Spinal cord (tissue), 10 donors: Measurements from ENCODE around the gene RIMBP2. TPM values are rescaled to one million over a fixed set of nuclear protein-coding genes. Genes with fewer than 3 reads are reported as not detected.

Experiments
- DNase-seq, 6 donors: peaks; one replicate each; pipeline versions ENCODE4 v3.0.0 to v3.0.0-alpha.2; 2013 to 2015; ENCODE audit warnings: low spot score in 6 of 6, low read depth in 4 of 6
- H3K27ac ChIP-seq: one replicate; pipeline ENCODE4 v1.5.1; 2013; ENCODE audit warnings: low read depth, low read length, control low read depth
- H3K27me3 ChIP-seq: one replicate; pipeline ENCODE4 v1.6.1; 2013; ENCODE audit warnings: low read length; ENCODE audit not compliant: control insufficient read depth, insufficient read depth
- H3K36me3 ChIP-seq: one replicate; pipeline ENCODE4 v1.6.1; 2013; ENCODE audit warnings: low read length; ENCODE audit not compliant: control insufficient read depth, insufficient read depth
- H3K4me1 ChIP-seq: one replicate; pipeline ENCODE4 v1.6.1; 2013; ENCODE audit warnings: low read length; ENCODE audit not compliant: control insufficient read depth, insufficient read depth
- H3K4me3 ChIP-seq: one replicate; pipeline ENCODE4 v1.5.1; 2013; ENCODE audit warnings: low read depth, low read length, control low read depth
- H3K9me3 ChIP-seq: one replicate; pipeline ENCODE4 v1.6.1; 2013; ENCODE audit warnings: low read length; ENCODE audit not compliant: control insufficient read depth, insufficient read depth
- WGBS: methylation state at CpG from one replicate; pipeline ENCODE4 v1.1.5; 2013; ENCODE audit warnings: missing lambda C conversion rate; ENCODE audit not compliant: insufficient coverage; 5-methylcytosine and 5-hydroxymethylcytosine counted together
- polyA plus RNA-seq, 2 donors: library from polyadenylated mRNA; unstranded; fragments of 120-200 nt; gene quantifications; one replicate each; pipeline ENCODE4 v1.2.1, GENCODE V29; 2013; ENCODE audit not compliant: insufficient read length in 2 of 2
- total RNA-seq, 2 donors: library from RNA; depleted of rRNA in 1 of 2; stranded (reverse); fragments of 120-200 nt in 1 of 2; fragments of >200 nt in 1 of 2; gene quantifications; one replicate each; pipeline versions ENCODE4 v1.2.3 to v1.2.4, GENCODE V29; 2013 to 2014
- donor health status: healthy.

Gene RIMBP2
- total and polyA plus RNA-seq, 4 donors, result 11.4 to 37.3 (median 27.5) TPM

DNA sequence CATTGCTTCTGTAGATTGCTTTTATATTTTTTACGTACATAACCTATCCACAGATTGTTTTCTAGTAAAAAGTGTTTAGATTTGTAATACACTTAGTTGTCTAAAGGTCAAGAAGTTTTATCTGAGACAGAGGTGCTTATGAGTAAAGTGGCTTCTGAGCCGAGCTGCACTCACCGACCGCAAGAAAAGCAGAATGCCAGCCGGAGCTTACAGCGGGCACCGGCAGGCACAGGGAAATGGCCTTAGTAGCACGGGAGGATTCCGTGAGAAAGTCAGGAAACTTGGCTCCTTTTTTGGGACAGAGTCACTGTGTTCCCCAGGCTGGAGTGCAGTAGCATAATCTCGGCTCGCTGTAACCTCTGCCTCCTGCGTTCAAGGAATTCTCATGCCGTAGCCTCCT lies 348.6 kb downstream of the RIMBP2 start:
- Histone ChIP-seq H3K27me3 (no peaks in the 10 kb centered on the region), H3K4me1 (no peaks in the 10 kb centered on the region), H3K27ac (no peak overlapping the region), H3K4me3 (no peak overlapping the region), H3K36me3 (no peaks in the 10 kb centered on the region), H3K9me3 (no peaks in the 10 kb centered on the region)
- 91% methylated on average over 12 of the region's 13 CpGs for WGBS
- no peak for DNase-seq

DNA sequence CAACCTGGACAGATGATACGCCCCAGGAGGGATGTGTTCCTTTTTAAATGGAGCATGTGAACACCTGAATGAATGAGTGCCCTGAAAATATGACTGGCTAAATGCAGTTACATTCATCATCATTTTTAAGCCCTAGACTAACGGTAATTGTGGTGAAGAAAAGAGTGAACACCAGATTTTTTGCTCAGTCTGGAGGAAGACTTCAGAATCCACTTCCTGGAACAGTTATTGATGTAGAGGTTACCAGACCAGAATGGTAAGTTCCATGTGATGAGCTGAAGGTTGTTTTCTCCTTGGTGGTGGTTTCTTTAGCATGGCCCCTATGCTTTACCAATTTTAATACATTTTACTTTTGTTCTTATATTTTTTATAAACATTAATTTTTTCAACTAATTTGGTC lies 349.1 kb downstream of the RIMBP2 start:
- no peaks in the 10 kb centered on the region for H3K9me3 ChIP-seq
- no peaks in the 10 kb centered on the region for H3K36me3 ChIP-seq
- no peak for DNase-seq
- WGBS, result no CpG with 5 or more reads among the region's 2 CpGs
- H3K27me3 ChIP-seq, result no peaks in the 10 kb centered on the region
- H3K27ac ChIP-seq, result no peak overlapping the region
- H3K4me3 ChIP-seq, result no peak overlapping the region
- H3K4me1 ChIP-seq, result no peaks in the 10 kb centered on the region

DNA sequence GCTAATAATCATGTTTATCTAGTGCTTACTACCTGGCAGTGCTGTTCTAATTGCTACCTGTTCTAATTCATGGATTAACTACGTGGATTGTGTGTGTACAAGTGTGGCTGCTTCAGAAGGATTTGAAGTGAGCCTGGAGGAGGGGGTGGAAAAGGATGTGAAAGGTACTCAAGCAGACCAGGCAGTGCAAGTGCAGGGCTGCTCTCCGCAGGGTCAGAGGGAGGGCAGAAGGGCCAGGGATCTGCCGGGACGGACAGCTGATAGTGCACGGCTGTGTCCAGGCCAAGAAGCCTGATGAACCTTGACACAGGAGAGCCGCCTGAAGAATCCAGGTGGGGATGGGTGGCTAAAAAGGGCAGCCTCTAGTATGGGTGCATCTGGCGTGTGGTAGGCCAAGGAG lies 349.9 kb downstream of the RIMBP2 start:
- Histone ChIP-seq H3K4me3 (no peak overlapping the region), H3K27me3 (no peaks in the 10 kb centered on the region), H3K27ac (no peak overlapping the region), H3K36me3 (no peaks in the 10 kb centered on the region), H3K4me1 (no peaks in the 10 kb centered on the region), H3K9me3 (no peaks in the 10 kb centered on the region)
- no peak for DNase-seq
- WGBS, result 84% methylated on average over 7 of the region's 7 CpGs

DNA sequence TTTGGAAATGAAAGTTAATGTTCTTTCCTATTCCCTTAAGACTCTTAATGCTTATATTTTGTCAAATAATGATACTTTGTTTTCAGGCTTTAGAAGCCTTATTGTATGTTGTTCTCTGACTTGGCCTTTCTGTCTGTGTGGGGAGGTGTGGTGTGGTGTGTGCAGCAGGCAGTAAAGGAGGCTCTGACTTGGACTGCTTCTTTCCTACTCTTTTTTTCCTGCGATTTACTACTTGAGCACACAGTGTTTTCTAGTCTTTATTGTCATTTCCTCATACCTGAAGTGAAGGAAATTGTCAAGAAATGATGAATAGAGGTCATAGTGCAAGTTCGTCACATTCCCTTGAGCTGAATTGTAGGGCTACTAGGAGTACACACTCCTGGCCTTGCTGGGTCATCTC lies 351.5 kb downstream of the RIMBP2 start:
- Histone ChIP-seq H3K27ac (no peak overlapping the region), H3K9me3 (no peaks in the 10 kb centered on the region), H3K36me3 (no peaks in the 10 kb centered on the region), H3K27me3 (no peaks in the 10 kb centered on the region), H3K4me3 (no peak overlapping the region), H3K4me1 (no peaks in the 10 kb centered on the region)
- no peak for DNase-seq
- WGBS, result 100% methylated on average over 1 of the region's 2 CpGs

DNA sequence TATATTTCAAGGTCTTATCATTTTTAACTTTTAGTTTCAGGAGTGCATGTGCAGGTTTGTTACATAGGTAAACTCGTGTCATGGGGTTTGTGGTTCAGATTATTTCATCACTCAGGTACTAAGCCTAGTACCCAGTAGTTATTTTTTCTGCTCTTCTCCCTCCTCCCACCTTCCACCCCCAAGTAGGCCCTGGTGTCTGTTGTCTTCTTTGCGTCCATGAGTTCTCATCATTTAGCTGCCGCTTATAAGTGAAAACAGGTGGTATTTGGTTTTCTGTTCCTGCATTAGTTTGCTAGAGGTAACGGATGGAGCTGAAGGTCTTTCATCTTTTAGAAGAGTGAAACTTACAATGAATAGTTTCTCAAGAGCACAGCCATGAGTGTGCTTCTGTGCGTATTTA lies 354.0 kb downstream of the RIMBP2 start:
- H3K27ac ChIP-seq, result no peak overlapping the region
- no peaks in the 10 kb centered on the region for H3K4me1 ChIP-seq
- peaks cover 2% of the 10 kb centered on the region for H3K27me3 ChIP-seq
- WGBS, result 75% methylated on average over 2 of the region's 5 CpGs
- H3K4me3 ChIP-seq, result no peak overlapping the region
- no peaks in the 10 kb centered on the region for H3K36me3 ChIP-seq
- no peaks in the 10 kb centered on the region for H3K9me3 ChIP-seq
- no peak for DNase-seq

DNA sequence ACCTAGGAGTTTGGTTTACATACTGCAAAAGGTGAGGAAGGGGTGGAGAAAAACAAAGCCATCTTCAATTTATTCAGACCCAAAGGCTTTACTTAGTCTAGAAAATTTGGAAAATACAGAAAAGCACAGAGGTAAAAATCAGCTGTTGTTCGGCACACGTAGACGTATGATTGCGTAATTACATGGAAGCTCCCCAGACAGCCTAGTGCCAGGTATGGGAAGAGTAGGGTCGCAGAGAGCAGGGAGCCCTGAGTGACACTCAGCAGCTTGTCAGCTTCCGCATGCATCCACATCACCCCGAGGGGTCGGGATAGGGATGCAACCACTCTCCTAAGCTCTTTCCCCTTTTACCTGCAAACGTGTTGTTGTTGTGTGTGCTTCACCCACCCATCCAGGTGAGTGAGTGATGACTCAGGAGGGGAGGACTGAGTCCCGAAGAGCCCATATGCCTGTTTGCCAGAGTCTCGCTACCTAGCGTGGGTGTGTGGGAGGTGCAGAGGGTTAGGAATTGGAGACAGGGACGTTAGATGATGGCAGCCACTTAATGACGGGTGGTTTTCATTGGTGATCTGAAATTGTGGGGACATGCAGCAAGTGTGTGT lies 358.3 kb downstream of the RIMBP2 start:
- Histone ChIP-seq H3K27me3 (peaks cover 4% of the 10 kb centered on the region), H3K9me3 (no peaks in the 10 kb centered on the region), H3K27ac (no peak overlapping the region), H3K4me3 (no peak overlapping the region), H3K36me3 (no peaks in the 10 kb centered on the region), H3K4me1 (no peaks in the 10 kb centered on the region)
- DNase-seq, result no peak
- WGBS, result 81% methylated on average over 10 of the region's 14 CpGs

DNA sequence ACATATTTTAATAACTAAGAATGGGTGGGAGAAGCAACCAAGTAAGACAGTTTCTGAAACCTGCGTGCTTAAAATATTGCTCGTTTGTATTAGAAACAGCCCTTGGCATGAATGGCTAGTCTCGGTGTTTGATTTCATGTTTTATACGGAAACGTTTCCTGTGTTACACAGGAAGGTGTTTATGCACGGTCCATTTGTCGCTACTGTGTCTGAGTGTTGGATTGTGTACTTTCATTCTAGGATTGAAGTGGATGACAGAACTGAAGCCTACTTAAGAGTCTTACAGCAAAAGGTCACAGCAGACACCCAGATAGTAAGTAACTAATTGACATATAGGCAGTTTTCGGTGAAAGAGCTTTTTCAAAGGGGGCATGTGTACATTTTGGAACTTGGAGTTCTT lies 358.9 kb downstream of the RIMBP2 start:
- Histone ChIP-seq H3K36me3 (no peaks in the 10 kb centered on the region), H3K9me3 (no peaks in the 10 kb centered on the region), H3K4me1 (no peaks in the 10 kb centered on the region), H3K27me3 (peaks cover 4% of the 10 kb centered on the region), H3K27ac (no peak overlapping the region), H3K4me3 (no peak overlapping the region)
- no peak for DNase-seq
- 39% methylated on average over 5 of the region's 8 CpGs for WGBS

DNA sequence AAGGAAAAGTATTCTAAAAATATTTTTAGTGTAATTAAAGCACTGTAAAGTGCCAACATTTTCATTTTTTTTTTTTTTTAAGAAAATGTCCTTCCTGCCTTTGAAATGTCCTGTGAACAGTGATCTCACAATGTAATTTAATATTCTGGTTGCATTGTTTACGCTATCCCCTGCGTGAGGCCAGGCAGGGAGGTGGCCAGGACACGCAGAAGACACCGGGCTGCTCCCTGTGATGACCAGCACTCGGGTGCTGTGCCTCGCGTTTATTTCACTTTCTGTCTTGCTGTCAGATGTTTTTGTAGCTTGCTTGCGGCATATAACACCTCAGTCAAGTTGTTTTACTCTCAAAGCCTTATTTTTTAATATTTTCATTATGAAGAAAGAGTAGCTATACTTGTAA lies 359.9 kb downstream of the RIMBP2 start:
- Histone ChIP-seq H3K27me3 (peaks cover 4% of the 10 kb centered on the region), H3K4me3 (no peak overlapping the region), H3K27ac (no peak overlapping the region), H3K36me3 (no peaks in the 10 kb centered on the region), H3K4me1 (no peaks in the 10 kb centered on the region), H3K9me3 (no peaks in the 10 kb centered on the region)
- 62% methylated on average over 5 of the region's 8 CpGs for WGBS
- no peak for DNase-seq

DNA sequence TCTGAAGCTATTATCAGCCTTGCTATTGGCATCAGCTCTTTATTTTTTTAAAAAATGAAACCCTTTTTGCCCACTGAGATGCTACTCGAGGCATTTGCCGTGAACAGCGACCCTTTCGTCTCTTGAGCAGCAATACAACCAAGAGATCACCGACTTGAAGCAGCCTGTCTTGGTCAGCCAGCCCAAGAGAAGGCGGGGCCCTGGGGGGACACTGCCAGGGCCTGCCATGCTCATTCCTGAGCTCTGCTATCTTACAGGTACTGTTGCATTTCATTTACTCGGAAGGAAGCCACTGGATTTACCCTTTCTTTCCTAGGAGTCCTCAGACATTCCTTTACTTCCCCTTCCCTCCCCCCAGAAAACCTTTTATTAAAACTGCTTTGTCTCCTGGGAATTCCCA lies 361.7 kb downstream of the RIMBP2 start:
- Histone ChIP-seq H3K9me3 (no peaks in the 10 kb centered on the region), H3K27me3 (peaks cover 4% of the 10 kb centered on the region), H3K4me1 (no peaks in the 10 kb centered on the region), H3K36me3 (no peaks in the 10 kb centered on the region), H3K27ac (no peak overlapping the region), H3K4me3 (no peak overlapping the region)
- 72% methylated on average over 7 of the region's 7 CpGs for WGBS
- DNase-seq, result no peak

DNA sequence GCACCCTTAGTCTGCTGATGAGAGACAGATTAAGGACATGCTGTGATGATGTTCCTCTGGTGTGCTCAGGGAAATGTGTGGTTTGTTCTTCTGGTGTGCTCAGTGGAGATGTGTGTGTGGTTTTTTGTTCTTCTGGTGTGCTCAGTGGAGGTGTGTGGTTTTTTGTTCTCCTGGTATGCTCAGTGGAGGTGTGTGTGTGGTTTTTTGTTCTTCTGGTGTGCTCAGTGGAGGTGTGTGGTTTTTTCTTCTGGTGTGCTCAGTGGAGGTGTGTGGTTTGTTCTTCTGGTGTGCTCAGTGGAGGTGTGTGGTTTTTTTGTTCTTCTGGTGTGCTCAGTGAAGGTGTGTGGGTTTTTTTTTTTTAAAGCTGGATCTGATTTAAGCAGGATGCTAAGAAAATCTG lies 363.0 kb downstream of the RIMBP2 start:
- H3K27me3 ChIP-seq, result peaks cover 3% of the 10 kb centered on the region
- H3K4me1 ChIP-seq, result no peaks in the 10 kb centered on the region
- no peak overlapping the region for H3K27ac ChIP-seq
- H3K9me3 ChIP-seq, result no peaks in the 10 kb centered on the region
- no peaks in the 10 kb centered on the region for H3K36me3 ChIP-seq
- H3K4me3 ChIP-seq, result no peak overlapping the region
- DNase-seq, result no peak
